HFFc6 (cell line): ENCODE results near the gene LIN28B. TPM values are rescaled to one million over a fixed set of nuclear protein-coding genes. Genes with fewer than 3 reads are reported as not detected.

Experiments
- DNase-seq: peaks from one replicate; pipeline ENCODE4 v3.0.0-alpha.2; 2018
- H3K27ac Mint-ChIP-seq: 2 replicates; pipeline ENCODE4 v1.8.0; 2020; ENCODE audit warnings: mild to moderate bottlenecking, mixed read lengths
- H3K27me3 Mint-ChIP-seq: 2 replicates; pipeline ENCODE4 v1.8.0; 2021; ENCODE audit warnings: mild to moderate bottlenecking, moderate library complexity, mixed read lengths; ENCODE audit not compliant: insufficient read depth
- H3K36me3 Mint-ChIP-seq: 2 replicates; pipeline ENCODE4 v1.8.0; 2021; ENCODE audit warnings: low read depth, mixed read lengths
- H3K4me1 Mint-ChIP-seq: 2 replicates; pipeline ENCODE4 v1.8.0; 2020; ENCODE audit warnings: low read depth, mixed read lengths
- H3K4me3 Mint-ChIP-seq: 2 replicates; pipeline ENCODE4 v1.8.0; 2020; ENCODE audit warnings: mild to moderate bottlenecking, moderate library complexity, mixed read lengths
- H3K9me3 Mint-ChIP-seq: 2 replicates; pipeline ENCODE4 v1.8.0; 2020; ENCODE audit warnings: mild to moderate bottlenecking, mixed read lengths
- CTCF ChIP-seq: fragments of 200-600 bp; sonication (generic); IDR thresholded peaks from 2 replicates; pipeline ENCODE4 v1.5.0; 2021; ENCODE audit warnings: antibody characterized with exemption, mild to moderate bottlenecking
- total RNA-seq, 6 experiments: library from RNA; stranded (reverse); fragmentation: NEBNext Ultra II Directional; extraction: Animal tissue kit (Norgen Biotek cat#: 25700); gene quantifications; 2 replicates in 1 of 6; 3 replicates in 5 of 6; pipeline ENCODE4 v1.2.3, GENCODE V29; 2021

LIN28B gene
- total RNA-seq, 6 experiments from 2014 or later = not detected

GRCh38 chr6:105066836-105067235 lies 109.9 kb downstream of the LIN28B start:
- no peak for TF ChIP-seq CTCF
- no peak overlapping the region for H3K27ac Mint-ChIP-seq
- H3K9me3 Mint-ChIP-seq = no peaks in the 10 kb centered on the region
- DNase-seq = no peak
- no peak overlapping the region for H3K4me3 Mint-ChIP-seq
- H3K4me1 Mint-ChIP-seq = no peaks in the 10 kb centered on the region
- H3K36me3 Mint-ChIP-seq = no peaks in the 10 kb centered on the region
- H3K27me3 Mint-ChIP-seq = peaks cover 18% of the 10 kb centered on the region

- Mint-ChIP-seq H3K9me3 (no peaks in the 10 kb centered on the region), H3K4me1 (no peaks in the 10 kb centered on the region), H3K4me3 (no peak overlapping the region), H3K36me3 (no peaks in the 10 kb centered on the region), H3K27me3 (peaks cover 16% of the 10 kb centered on the region), H3K27ac (no peak overlapping the region)
- no peak for DNase-seq
- no peak for TF ChIP-seq CTCF
Observed at GRCh38 chr6:105067329-105067728, 110.4 kb downstream of the LIN28B start.

- Mint-ChIP-seq H3K4me1 (0 out of 2 replicates have a peak, but pooled peaks cover 9% of the 10 kb centered on the region), H3K9me3 (no peaks in the 10 kb centered on the region), H3K36me3 (no peaks in the 10 kb centered on the region), H3K27me3 (peaks cover 16% of the 10 kb centered on the region), H3K27ac (no peak overlapping the region), H3K4me3 (no peak overlapping the region)
- DNase-seq = no peak
- TF ChIP-seq CTCF = no peak
Observed at GRCh38 chr6:105068407-105068806, 111.5 kb downstream of the LIN28B start.

- 0 out of 2 replicates have a peak, but pooled peaks cover 10% of the 10 kb centered on the region for H3K4me1 Mint-ChIP-seq
- H3K27ac Mint-ChIP-seq = no peak overlapping the region
- no peak overlapping the region for H3K4me3 Mint-ChIP-seq
- no peaks in the 10 kb centered on the region for H3K9me3 Mint-ChIP-seq
- H3K36me3 Mint-ChIP-seq = no peaks in the 10 kb centered on the region
- no peak for DNase-seq
- TF ChIP-seq CTCF = no peak
- peaks cover 19% of the 10 kb centered on the region for H3K27me3 Mint-ChIP-seq
Observed at GRCh38 chr6:105069821-105070445, 113.0 kb downstream of the LIN28B start.

- no peak for TF ChIP-seq CTCF
- no peaks in the 10 kb centered on the region for H3K36me3 Mint-ChIP-seq
- DNase-seq = peak; percentile 20
- H3K9me3 Mint-ChIP-seq = no peaks in the 10 kb centered on the region
- peaks cover 7% of the 10 kb centered on the region for H3K27me3 Mint-ChIP-seq
- H3K4me3 Mint-ChIP-seq = no peak overlapping the region
- H3K4me1 Mint-ChIP-seq = peaks cover 15% of the 10 kb centered on the region; the same call in 1 of the 2 replicates
- H3K27ac Mint-ChIP-seq = no peak overlapping the region
Observed at GRCh38 chr6:105072798-105073199, 115.9 kb downstream of the LIN28B start.
